Kasumi-1 (cell line): Measurements from ENCODE around the gene REN.

ENCODE experiments used
- DNase-seq, 2 experiments: peaks; one replicate each; lab custom pipeline; 2025; lab: John Stamatoyannopoulos, UW

REN gene

GRCh38 chr1:204154568-204155255 is 11.4 kb downstream of the REN start:
- DNase-seq = no peak

GRCh38 chr1:204153667-204154066 is 12.5 kb downstream of the REN start:
- no peak for DNase-seq

- no peak for DNase-seq
Measured at GRCh38 chr1:204152310-204153044, 13.7 kb downstream of the REN start.

- DNase-seq = no peak
Measured at GRCh38 chr1:204151552-204152309, 14.4 kb downstream of the REN start, which contains the start of gene ETNK2. Gene ETNK2 (minus strand): TSS chr1:204152044. CDS start chr1:204151852, 192 bp downstream.

- DNase-seq = no peak
Measured at GRCh38 chr1:204150702-204151551, 15.2 kb downstream of the REN start.

- DNase-seq = no peak
Measured at GRCh38 chr1:204149635-204150565, 16.2 kb downstream of the REN start.

- DNase-seq = no peak
Measured at GRCh38 chr1:204149107-204149506, 17.0 kb downstream of the REN start.

- no peak for DNase-seq
Measured at GRCh38 chr1:204147406-204148383, 18.4 kb downstream of the REN start.

GRCh38 chr1:204146965-204147364 is 19.2 kb downstream of the REN start:
- no peak for DNase-seq

- no peak for DNase-seq
Measured at GRCh38 chr1:204146309-204146708, 19.8 kb downstream of the REN start.

GRCh38 chr1:204145033-204145504 is 21.1 kb downstream of the REN start:
- no peak for DNase-seq

- no peak for DNase-seq
Measured at GRCh38 chr1:204143276-204144041, 22.7 kb downstream of the REN start.

- no peak for DNase-seq
Measured at GRCh38 chr1:204142032-204142974, 23.8 kb downstream of the REN start.

- DNase-seq = no peak
Measured at GRCh38 chr1:204141131-204141530, 25.0 kb downstream of the REN start.

GRCh38 chr1:204139952-204140351 is 26.2 kb downstream of the REN start:
- no peak for DNase-seq

GRCh38 chr1:204139088-204139487 is 27.0 kb downstream of the REN start:
- DNase-seq = no peak

GRCh38 chr1:204136814-204137213 is 29.3 kb downstream of the REN start:
- DNase-seq = no peak
